Endothelial cell of umbilical vein (primary cell): ENCODE results near the gene SFXN3.

Experiments used
- EZH2 ChIP-seq: IDR thresholded peaks from 2 replicates; pipeline ENCODE4 v1.6.1; 2012; ENCODE audit warnings: borderline replicate concordance, low read depth, mild to moderate bottlenecking, moderate library complexity, low read length, inconsistent platforms; ENCODE audit not compliant: severe bottlenecking
- FOS ChIP-seq: IDR thresholded peaks from 2 replicates; pipeline ENCODE4 v1.6.1; 2011; ENCODE audit warnings: mild to moderate bottlenecking, low read length, moderate library complexity, borderline replicate concordance; ENCODE audit not compliant: insufficient read depth
- JUN ChIP-seq: IDR thresholded peaks from 2 replicates; pipeline ENCODE4 v1.6.1; 2011; ENCODE audit warnings: borderline replicate concordance, low read depth; ENCODE audit not compliant: insufficient read length, insufficient read depth
- MYC ChIP-seq: IDR thresholded peaks from one replicate; pipeline ENCODE4 v1.6.1; 2011; ENCODE audit warnings: mild to moderate bottlenecking, low read depth, low read length
- POLR2A ChIP-seq: IDR thresholded peaks from 2 replicates; pipeline ENCODE4 v1.6.1; 2012; ENCODE audit warnings: low read depth, mild to moderate bottlenecking, control low read depth, low read length
- POLR2AphosphoS5 ChIP-seq: IDR thresholded peaks from 2 replicates; pipeline ENCODE4 v1.6.1; 2012; ENCODE audit warnings: low read depth, mild to moderate bottlenecking, control low read depth, low read length, moderate library complexity; ENCODE audit not compliant: insufficient read depth
- TF ChIP-seq, protein P1 (sequence below), 2 donors: IDR thresholded peaks; 1 replicate in 1 of 2; 2 replicates in 1 of 2; pipeline ENCODE4 v1.5.1; 2011; ENCODE audit warnings: low read length in 2 of 2, mild to moderate bottlenecking in 2 of 2, moderate library complexity in 2 of 2, control low read depth in 1 of 2, inconsistent platforms in 1 of 2, low read depth in 1 of 2; ENCODE audit not compliant: insufficient read depth in 1 of 2; ENCODE audit errors: extremely low read depth in 1 of 2
- TF ChIP-seq, protein P2 (sequence below): IDR thresholded peaks from 2 replicates; pipeline ENCODE4 v1.6.1; 2011; ENCODE audit not compliant: insufficient read depth, insufficient read length

DNA sequence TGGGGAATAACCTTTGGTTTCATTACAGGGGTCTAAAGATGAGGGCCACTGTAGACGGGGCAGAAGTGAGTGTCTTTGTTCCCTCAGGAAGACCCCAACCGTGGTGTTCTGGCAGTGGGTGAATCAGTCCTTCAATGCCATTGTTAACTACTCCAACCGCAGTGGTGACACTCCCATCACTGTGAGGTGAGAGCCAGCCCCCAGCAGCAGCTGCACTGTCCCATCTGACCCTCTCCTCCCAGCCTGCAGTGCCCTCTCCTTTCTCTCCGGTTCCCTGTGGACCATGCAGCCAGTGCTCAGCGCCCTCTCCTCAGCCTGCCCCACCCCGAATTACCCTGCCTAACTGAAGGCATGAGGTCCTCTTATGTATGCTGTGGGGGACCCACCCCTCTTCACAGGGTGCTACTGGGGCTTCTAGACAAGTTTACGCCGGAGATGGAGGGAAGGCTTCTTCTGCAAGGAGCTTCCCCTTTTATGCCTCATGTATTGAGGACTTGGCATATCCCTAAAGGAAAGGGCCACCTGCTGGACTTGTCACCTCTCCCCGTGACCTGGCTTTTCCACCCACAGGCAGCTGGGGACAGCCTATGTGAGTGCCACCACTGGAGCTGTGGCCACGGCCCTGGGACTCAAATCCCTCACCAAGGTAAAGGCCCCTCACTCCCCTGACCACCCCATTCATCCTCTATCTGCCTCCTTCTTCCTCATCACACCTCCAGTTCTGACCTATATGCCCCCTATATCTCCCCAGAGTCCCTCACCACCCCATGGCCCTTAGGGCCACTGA lies 5.1 kb downstream of the SFXN3 start:
- TF ChIP-seq, protein P1, sequence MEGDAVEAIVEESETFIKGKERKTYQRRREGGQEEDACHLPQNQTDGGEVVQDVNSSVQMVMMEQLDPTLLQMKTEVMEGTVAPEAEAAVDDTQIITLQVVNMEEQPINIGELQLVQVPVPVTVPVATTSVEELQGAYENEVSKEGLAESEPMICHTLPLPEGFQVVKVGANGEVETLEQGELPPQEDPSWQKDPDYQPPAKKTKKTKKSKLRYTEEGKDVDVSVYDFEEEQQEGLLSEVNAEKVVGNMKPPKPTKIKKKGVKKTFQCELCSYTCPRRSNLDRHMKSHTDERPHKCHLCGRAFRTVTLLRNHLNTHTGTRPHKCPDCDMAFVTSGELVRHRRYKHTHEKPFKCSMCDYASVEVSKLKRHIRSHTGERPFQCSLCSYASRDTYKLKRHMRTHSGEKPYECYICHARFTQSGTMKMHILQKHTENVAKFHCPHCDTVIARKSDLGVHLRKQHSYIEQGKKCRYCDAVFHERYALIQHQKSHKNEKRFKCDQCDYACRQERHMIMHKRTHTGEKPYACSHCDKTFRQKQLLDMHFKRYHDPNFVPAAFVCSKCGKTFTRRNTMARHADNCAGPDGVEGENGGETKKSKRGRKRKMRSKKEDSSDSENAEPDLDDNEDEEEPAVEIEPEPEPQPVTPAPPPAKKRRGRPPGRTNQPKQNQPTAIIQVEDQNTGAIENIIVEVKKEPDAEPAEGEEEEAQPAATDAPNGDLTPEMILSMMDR (IDR thresholded peaks at IDR 0.05; ENCODE audit: extremely low read depth in 1 of 2, insufficient read depth in 1 of 2, low read depth in 1 of 2, low read length in 2 of 2) = no peak
- no peak for TF ChIP-seq EZH2
- no peak for TF ChIP-seq POLR2A
- no peak for TF ChIP-seq FOS
- TF ChIP-seq MYC = no peak
- no peak for TF ChIP-seq POLR2AphosphoS5
- TF ChIP-seq JUN = no peak
- TF ChIP-seq, protein P2, sequence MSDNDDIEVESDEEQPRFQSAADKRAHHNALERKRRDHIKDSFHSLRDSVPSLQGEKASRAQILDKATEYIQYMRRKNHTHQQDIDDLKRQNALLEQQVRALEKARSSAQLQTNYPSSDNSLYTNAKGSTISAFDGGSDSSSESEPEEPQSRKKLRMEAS = no peak
